Mesendoderm (in vitro differentiated cells): Measurements from ENCODE around the gene CLN6.
A peak's percentile ranks its signal among the peaks of the same experiment; 100 is the strongest.

Experiments
- DNase-seq: peaks from one replicate; pipeline ENCODE4 v3.0.0; 2013
- H2AK5ac ChIP-seq: 2 replicates; pipeline ENCODE4 v1.6.1; 2013; ENCODE audit warnings: low read length, inconsistent platforms
- H2BK120ac ChIP-seq: 2 replicates; pipeline ENCODE4 v1.6.1; 2013; ENCODE audit warnings: low read depth, mild to moderate bottlenecking, low read length, moderate library complexity, mixed read lengths
- H2BK15ac ChIP-seq: replicated peaks from 2 replicates; pipeline ENCODE4 v1.6.1; 2013; ENCODE audit warnings: low read depth, mild to moderate bottlenecking, moderate library complexity
- H2BK5ac ChIP-seq: 2 replicates; pipeline ENCODE4 v1.6.1; 2013; ENCODE audit warnings: low read length, inconsistent platforms
- H3K18ac ChIP-seq: 2 replicates; pipeline ENCODE4 v1.6.1; 2013; ENCODE audit warnings: mild to moderate bottlenecking, low read length, mixed read lengths
- H3K23ac ChIP-seq: one replicate; pipeline ENCODE4 v1.6.1; 2013; ENCODE audit warnings: low read length
- H3K27ac ChIP-seq: 2 replicates; pipeline ENCODE4 v1.5.1; 2013; ENCODE audit warnings: low read depth, mild to moderate bottlenecking, inconsistent platforms, low read length, moderate library complexity
- H3K27me3 ChIP-seq: 2 replicates; pipeline ENCODE4 v1.6.1; 2013; ENCODE audit warnings: low read length, control low read depth, mild to moderate bottlenecking, inconsistent platforms; ENCODE audit not compliant: insufficient read depth, poor library complexity
- H3K36me3 ChIP-seq: 2 replicates; pipeline ENCODE4 v1.6.1; 2013; ENCODE audit warnings: low read length, inconsistent platforms; ENCODE audit not compliant: control insufficient read depth, insufficient read depth
- H3K4ac ChIP-seq: one replicate; pipeline ENCODE4 v1.6.1; 2013; ENCODE audit warnings: low read depth, mild to moderate bottlenecking, low read length, moderate library complexity
- H3K4me1 ChIP-seq: 2 replicates; pipeline ENCODE4 v1.6.1; 2013; ENCODE audit warnings: low read depth, low read length, inconsistent platforms; ENCODE audit not compliant: control insufficient read depth
- H3K4me2 ChIP-seq: 2 replicates; pipeline ENCODE4 v1.6.1; 2013; ENCODE audit warnings: low read length
- H3K4me3 ChIP-seq: 2 replicates; pipeline ENCODE4 v1.5.1; 2013; ENCODE audit warnings: mild to moderate bottlenecking, low read length
- H3K56ac ChIP-seq: one replicate; pipeline ENCODE4 v1.6.1; 2013; ENCODE audit warnings: low read length
- H3K79me1 ChIP-seq: 2 replicates; pipeline ENCODE4 v1.6.1; 2013; ENCODE audit warnings: low read length, inconsistent platforms
- H3K79me2 ChIP-seq: 2 replicates; pipeline ENCODE4 v1.6.1; 2013; ENCODE audit warnings: mild to moderate bottlenecking, low read length; ENCODE audit not compliant: control insufficient read depth, insufficient read depth
- H3K9ac ChIP-seq: 2 replicates; pipeline ENCODE4 v1.6.1; 2013; ENCODE audit warnings: low read length, inconsistent platforms
- H4K5ac ChIP-seq: one replicate; pipeline ENCODE4 v1.6.1; 2013; ENCODE audit warnings: low read length
- H4K8ac ChIP-seq: one replicate; pipeline ENCODE4 v1.6.1; 2013; ENCODE audit warnings: low read depth, mild to moderate bottlenecking, control low read depth, low read length, moderate library complexity
- WGBS: extraction: QIAGEN DNeasy Blood & Tissue Kit; methylation state at CpG from one replicate; pipeline ENCODE4 v1.1.7; 2013; ENCODE audit warnings: low lambda C conversion rate, missing lambda C conversion rate; ENCODE audit not compliant: insufficient coverage; ENCODE audit errors: extremely low coverage; 5-methylcytosine and 5-hydroxymethylcytosine counted together

CLN6 gene

GRCh38 chr15:68261241-68261640 lies 31.7 kb upstream of the CLN6 start:
- H3K79me2 ChIP-seq = no peaks in the 10 kb centered on the region
- H2BK15ac ChIP-seq = no peak overlapping the region
- H3K23ac ChIP-seq = no peak overlapping the region
- H3K79me1 ChIP-seq = no peaks in the 10 kb centered on the region
- no peaks in the 10 kb centered on the region for H3K4me1 ChIP-seq
- no peak overlapping the region for H3K18ac ChIP-seq
- H3K56ac ChIP-seq = no peak overlapping the region
- no peaks in the 10 kb centered on the region for H3K36me3 ChIP-seq
- H2AK5ac ChIP-seq = no peak overlapping the region
- no peak overlapping the region for H3K4me2 ChIP-seq
- no peak for DNase-seq
- H3K4ac ChIP-seq = no peak overlapping the region
- H3K27me3 ChIP-seq = no peaks in the 10 kb centered on the region
- no peak overlapping the region for H4K5ac ChIP-seq
- no peak overlapping the region for H3K9ac ChIP-seq
- H2BK5ac ChIP-seq = no peak overlapping the region
- no peak overlapping the region for H3K4me3 ChIP-seq
- H2BK120ac ChIP-seq = no peak overlapping the region
- H4K8ac ChIP-seq = no peak overlapping the region
- no CpG with 5 or more reads among the region's 3 CpGs for WGBS
- H3K27ac ChIP-seq = no peak overlapping the region

- no peak overlapping the region for H3K4me3 ChIP-seq
- no peaks in the 10 kb centered on the region for H3K79me2 ChIP-seq
- H3K56ac ChIP-seq = no peak overlapping the region
- DNase-seq = no peak
- H3K18ac ChIP-seq = no peak overlapping the region
- no peak overlapping the region for H3K4me2 ChIP-seq
- no peak overlapping the region for H2AK5ac ChIP-seq
- H3K36me3 ChIP-seq = no peaks in the 10 kb centered on the region
- no peak overlapping the region for H2BK5ac ChIP-seq
- no peak overlapping the region for H2BK15ac ChIP-seq
- H3K4ac ChIP-seq = no peak overlapping the region
- H3K27ac ChIP-seq = no peak overlapping the region
- H2BK120ac ChIP-seq = no peak overlapping the region
- no peak overlapping the region for H4K5ac ChIP-seq
- whole genome bisulfite sequencing = no CpG with 5 or more reads among the region's 2 CpGs
- no peaks in the 10 kb centered on the region for H3K4me1 ChIP-seq
- H3K9ac ChIP-seq = no peak overlapping the region
- no peak overlapping the region for H3K23ac ChIP-seq
- H3K79me1 ChIP-seq = no peaks in the 10 kb centered on the region
- H3K27me3 ChIP-seq = no peaks in the 10 kb centered on the region
- H4K8ac ChIP-seq = no peak overlapping the region
These were observed 30.4 kb upstream of the CLN6 start for GRCh38 chr15:68259883-68260282.

- H3K79me2 ChIP-seq = no peaks in the 10 kb centered on the region
- H2AK5ac ChIP-seq = no peak overlapping the region
- H4K5ac ChIP-seq = no peak overlapping the region
- no peak overlapping the region for H3K56ac ChIP-seq
- no peak overlapping the region for H3K23ac ChIP-seq
- H2BK5ac ChIP-seq = no peak overlapping the region
- H3K36me3 ChIP-seq = no peaks in the 10 kb centered on the region
- WGBS = no CpG with 5 or more reads among the region's 4 CpGs
- H3K9ac ChIP-seq = no peak overlapping the region
- DNase-seq = no peak
- H3K79me1 ChIP-seq = no peaks in the 10 kb centered on the region
- no peak overlapping the region for H4K8ac ChIP-seq
- H3K4me2 ChIP-seq = no peak overlapping the region
- H3K4ac ChIP-seq = no peak overlapping the region
- H3K27ac ChIP-seq = no peak overlapping the region
- H3K4me3 ChIP-seq = no peak overlapping the region
- H2BK120ac ChIP-seq = no peak overlapping the region
- H3K18ac ChIP-seq = no peak overlapping the region
- no peak overlapping the region for H2BK15ac ChIP-seq
- no peaks in the 10 kb centered on the region for H3K27me3 ChIP-seq
- no peaks in the 10 kb centered on the region for H3K4me1 ChIP-seq
These were observed 29.2 kb upstream of the CLN6 start for GRCh38 chr15:68258692-68259091.

- peak overlapping the region; percentile 72 for H2BK5ac ChIP-seq
- no peaks in the 10 kb centered on the region for H3K27me3 ChIP-seq
- H2BK15ac ChIP-seq = no peak overlapping the region
- no peak overlapping the region for H4K5ac ChIP-seq
- H2AK5ac ChIP-seq = no peak overlapping the region
- H3K27ac ChIP-seq = peak overlapping the region; percentile 58
- H3K56ac ChIP-seq = peak overlapping the region; percentile 98
- WGBS = no CpG with 5 or more reads among the region's 57 CpGs
- no peaks in the 10 kb centered on the region for H3K4me1 ChIP-seq
- peak overlapping the region; percentile 93 for H3K4me2 ChIP-seq
- H3K36me3 ChIP-seq = no peaks in the 10 kb centered on the region
- H3K4me3 ChIP-seq = peak overlapping the region; percentile 53
- H3K79me2 ChIP-seq = no peaks in the 10 kb centered on the region
- no peaks in the 10 kb centered on the region for H3K79me1 ChIP-seq
- H3K23ac ChIP-seq = peak overlapping the region; percentile 32
- H2BK120ac ChIP-seq = no peak overlapping the region
- H3K18ac ChIP-seq = peak overlapping the region; percentile 2
- H4K8ac ChIP-seq = peak overlapping the region; percentile 87
- H3K4ac ChIP-seq = no peak overlapping the region
- DNase-seq = peak; percentile 97
- H3K9ac ChIP-seq = peak overlapping the region; percentile 88
These were observed 27.3 kb upstream of the CLN6 start for GRCh38 chr15:68256675-68257450.

- no peaks in the 10 kb centered on the region for H3K27me3 ChIP-seq
- H3K18ac ChIP-seq = no peak overlapping the region
- H4K8ac ChIP-seq = no peak overlapping the region
- H2AK5ac ChIP-seq = no peak overlapping the region
- no peak overlapping the region for H2BK120ac ChIP-seq
- no peak overlapping the region for H2BK15ac ChIP-seq
- H3K56ac ChIP-seq = no peak overlapping the region
- no peak overlapping the region for H2BK5ac ChIP-seq
- no peaks in the 10 kb centered on the region for H3K79me2 ChIP-seq
- no peak overlapping the region for H3K27ac ChIP-seq
- no peaks in the 10 kb centered on the region for H3K36me3 ChIP-seq
- no peak overlapping the region for H3K4ac ChIP-seq
- H3K9ac ChIP-seq = no peak overlapping the region
- no CpG with 5 or more reads among the region's 7 CpGs for WGBS
- H3K79me1 ChIP-seq = no peaks in the 10 kb centered on the region
- no peak overlapping the region for H3K23ac ChIP-seq
- no peak overlapping the region for H4K5ac ChIP-seq
- H3K4me1 ChIP-seq = no peaks in the 10 kb centered on the region
- H3K4me3 ChIP-seq = no peak overlapping the region
- peak; percentile 75 for DNase-seq
- H3K4me2 ChIP-seq = no peak overlapping the region
These were observed 23.5 kb upstream of the CLN6 start for GRCh38 chr15:68252925-68253534.
